ENCODE data around the gene CHAF1A.

- TF ChIP-seq, protein P1, sequence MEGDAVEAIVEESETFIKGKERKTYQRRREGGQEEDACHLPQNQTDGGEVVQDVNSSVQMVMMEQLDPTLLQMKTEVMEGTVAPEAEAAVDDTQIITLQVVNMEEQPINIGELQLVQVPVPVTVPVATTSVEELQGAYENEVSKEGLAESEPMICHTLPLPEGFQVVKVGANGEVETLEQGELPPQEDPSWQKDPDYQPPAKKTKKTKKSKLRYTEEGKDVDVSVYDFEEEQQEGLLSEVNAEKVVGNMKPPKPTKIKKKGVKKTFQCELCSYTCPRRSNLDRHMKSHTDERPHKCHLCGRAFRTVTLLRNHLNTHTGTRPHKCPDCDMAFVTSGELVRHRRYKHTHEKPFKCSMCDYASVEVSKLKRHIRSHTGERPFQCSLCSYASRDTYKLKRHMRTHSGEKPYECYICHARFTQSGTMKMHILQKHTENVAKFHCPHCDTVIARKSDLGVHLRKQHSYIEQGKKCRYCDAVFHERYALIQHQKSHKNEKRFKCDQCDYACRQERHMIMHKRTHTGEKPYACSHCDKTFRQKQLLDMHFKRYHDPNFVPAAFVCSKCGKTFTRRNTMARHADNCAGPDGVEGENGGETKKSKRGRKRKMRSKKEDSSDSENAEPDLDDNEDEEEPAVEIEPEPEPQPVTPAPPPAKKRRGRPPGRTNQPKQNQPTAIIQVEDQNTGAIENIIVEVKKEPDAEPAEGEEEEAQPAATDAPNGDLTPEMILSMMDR (IDR thresholded peaks at IDR 0.05), result no peak
- TF ChIP-seq, protein P2, sequence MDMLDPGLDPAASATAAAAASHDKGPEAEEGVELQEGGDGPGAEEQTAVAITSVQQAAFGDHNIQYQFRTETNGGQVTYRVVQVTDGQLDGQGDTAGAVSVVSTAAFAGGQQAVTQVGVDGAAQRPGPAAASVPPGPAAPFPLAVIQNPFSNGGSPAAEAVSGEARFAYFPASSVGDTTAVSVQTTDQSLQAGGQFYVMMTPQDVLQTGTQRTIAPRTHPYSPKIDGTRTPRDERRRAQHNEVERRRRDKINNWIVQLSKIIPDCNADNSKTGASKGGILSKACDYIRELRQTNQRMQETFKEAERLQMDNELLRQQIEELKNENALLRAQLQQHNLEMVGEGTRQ (CRISPR knock-in tag; IDR thresholded peaks at IDR 0.05), result no peak
- TF ChIP-seq CBFB (CRISPR knock-in tag; IDR thresholded peaks at IDR 0.05; ENCODE audit: low read depth) (no peak), SP1 (CRISPR knock-in tag; conservative IDR thresholded peaks at IDR 0.05) (no peak), FOXP1 (CRISPR knock-in tag; IDR thresholded peaks at IDR 0.05; ENCODE audit: borderline replicate concordance) (no peak), CREB1 (CRISPR knock-in tag; IDR thresholded peaks at IDR 0.05) (no peak), USF1 (CRISPR knock-in tag; IDR thresholded peaks at IDR 0.05) (no peak)
- TF ChIP-seq, protein P3, sequence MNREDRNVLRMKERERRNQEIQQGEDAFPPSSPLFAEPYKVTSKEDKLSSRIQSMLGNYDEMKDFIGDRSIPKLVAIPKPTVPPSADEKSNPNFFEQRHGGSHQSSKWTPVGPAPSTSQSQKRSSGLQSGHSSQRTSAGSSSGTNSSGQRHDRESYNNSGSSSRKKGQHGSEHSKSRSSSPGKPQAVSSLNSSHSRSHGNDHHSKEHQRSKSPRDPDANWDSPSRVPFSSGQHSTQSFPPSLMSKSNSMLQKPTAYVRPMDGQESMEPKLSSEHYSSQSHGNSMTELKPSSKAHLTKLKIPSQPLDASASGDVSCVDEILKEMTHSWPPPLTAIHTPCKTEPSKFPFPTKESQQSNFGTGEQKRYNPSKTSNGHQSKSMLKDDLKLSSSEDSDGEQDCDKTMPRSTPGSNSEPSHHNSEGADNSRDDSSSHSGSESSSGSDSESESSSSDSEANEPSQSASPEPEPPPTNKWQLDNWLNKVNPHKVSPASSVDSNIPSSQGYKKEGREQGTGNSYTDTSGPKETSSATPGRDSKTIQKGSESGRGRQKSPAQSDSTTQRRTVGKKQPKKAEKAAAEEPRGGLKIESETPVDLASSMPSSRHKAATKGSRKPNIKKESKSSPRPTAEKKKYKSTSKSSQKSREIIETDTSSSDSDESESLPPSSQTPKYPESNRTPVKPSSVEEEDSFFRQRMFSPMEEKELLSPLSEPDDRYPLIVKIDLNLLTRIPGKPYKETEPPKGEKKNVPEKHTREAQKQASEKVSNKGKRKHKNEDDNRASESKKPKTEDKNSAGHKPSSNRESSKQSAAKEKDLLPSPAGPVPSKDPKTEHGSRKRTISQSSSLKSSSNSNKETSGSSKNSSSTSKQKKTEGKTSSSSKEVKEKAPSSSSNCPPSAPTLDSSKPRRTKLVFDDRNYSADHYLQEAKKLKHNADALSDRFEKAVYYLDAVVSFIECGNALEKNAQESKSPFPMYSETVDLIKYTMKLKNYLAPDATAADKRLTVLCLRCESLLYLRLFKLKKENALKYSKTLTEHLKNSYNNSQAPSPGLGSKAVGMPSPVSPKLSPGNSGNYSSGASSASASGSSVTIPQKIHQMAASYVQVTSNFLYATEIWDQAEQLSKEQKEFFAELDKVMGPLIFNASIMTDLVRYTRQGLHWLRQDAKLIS (CRISPR knock-in tag; IDR thresholded peaks at IDR 0.05; ENCODE audit: borderline replicate concordance), result no peak
Observed at GRCh38 chr19:4386041-4386782, 16.2 kb upstream of the CHAF1A start.
